Stimulated activated naive CD8-positive, alpha-beta T cell treated with anti-CD3 and anti-CD28 coated beads, Interleukin-15, amount 100 ng/mL, for 72 hours (primary cell): ENCODE data around the gene YPEL1.
"Not testable (repeated sequence)": the region's sequence is repeated elsewhere in the genome, so short reads cannot be mapped to it uniquely, and the experiment has no call there.

Experiments used
- ATAC-seq: fragments of 150-1000 bp; cut with Tn5 transposase; 2 replicates; pipeline ENCODE4 v1.10.0; 2021; ENCODE audit warnings: mild to moderate bottlenecking, moderate library complexity
- DNase-seq, 2 donors: peaks; one replicate each; pipeline ENCODE4 v3.0.0; 2021 to 2022
- H3K27ac Mint-ChIP-seq, 2 donors: one replicate each; pipeline ENCODE4 v1.8.0; 2022; ENCODE audit warnings: mild to moderate bottlenecking in 2 of 2, mixed read lengths in 2 of 2, moderate library complexity in 2 of 2
- H3K27me3 Mint-ChIP-seq: one replicate; pipeline ENCODE4 v1.8.0; 2022; ENCODE audit warnings: mixed read lengths
- H3K4me1 Mint-ChIP-seq: one replicate; pipeline ENCODE4 v1.8.0; 2022; ENCODE audit warnings: mild to moderate bottlenecking, mixed read lengths
- H3K4me3 Mint-ChIP-seq, 2 donors: one replicate each; pipeline ENCODE4 v1.8.0; 2022; ENCODE audit warnings: mild to moderate bottlenecking in 2 of 2, mixed read lengths in 2 of 2, moderate library complexity in 1 of 2
- H3K9me3 Mint-ChIP-seq, 2 donors: one replicate each; pipeline ENCODE4 v1.8.0; 2022; ENCODE audit warnings: mixed read lengths in 2 of 2

The YPEL1 gene

DNA sequence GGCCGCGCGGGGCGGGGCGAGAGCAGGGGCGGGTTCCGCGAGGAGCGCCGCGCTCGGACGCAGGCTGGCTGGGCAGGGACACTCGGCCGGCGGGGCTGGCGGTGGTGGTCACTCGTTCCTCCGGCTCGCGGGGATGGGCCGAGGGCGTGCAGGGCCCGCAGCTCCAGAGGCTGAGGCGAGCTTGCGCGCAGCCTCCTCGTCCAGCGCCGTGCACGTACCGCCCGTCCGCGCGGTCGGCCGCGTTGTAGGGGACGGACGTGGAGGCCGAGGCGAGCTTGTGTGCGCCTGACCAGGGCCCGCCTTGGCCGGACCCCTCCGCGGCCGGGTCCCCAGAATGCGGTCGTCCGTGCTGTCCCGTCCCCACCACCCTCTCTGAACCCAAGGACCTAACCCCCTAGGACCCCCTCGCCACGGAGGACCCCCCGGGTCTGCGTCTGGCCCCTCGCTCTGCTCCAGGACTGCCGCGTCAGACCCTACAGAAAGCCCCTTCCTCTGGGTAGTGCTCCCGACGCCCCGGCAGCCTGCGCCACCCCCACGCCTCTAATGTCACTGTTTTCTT lies 569 bp upstream of the YPEL1 start:
- ATAC-seq (peak; percentile 26), DNase-seq (no peak)
- Mint-ChIP-seq H3K9me3 (no peaks in the 10 kb centered on the region), H3K27me3 (peaks cover 27% of the 10 kb centered on the region), H3K4me1 (peaks cover 27% of the 10 kb centered on the region), H3K4me3 (peak overlapping the region; percentile 52 to 55), H3K27ac (no peak overlapping the region)

DNA sequence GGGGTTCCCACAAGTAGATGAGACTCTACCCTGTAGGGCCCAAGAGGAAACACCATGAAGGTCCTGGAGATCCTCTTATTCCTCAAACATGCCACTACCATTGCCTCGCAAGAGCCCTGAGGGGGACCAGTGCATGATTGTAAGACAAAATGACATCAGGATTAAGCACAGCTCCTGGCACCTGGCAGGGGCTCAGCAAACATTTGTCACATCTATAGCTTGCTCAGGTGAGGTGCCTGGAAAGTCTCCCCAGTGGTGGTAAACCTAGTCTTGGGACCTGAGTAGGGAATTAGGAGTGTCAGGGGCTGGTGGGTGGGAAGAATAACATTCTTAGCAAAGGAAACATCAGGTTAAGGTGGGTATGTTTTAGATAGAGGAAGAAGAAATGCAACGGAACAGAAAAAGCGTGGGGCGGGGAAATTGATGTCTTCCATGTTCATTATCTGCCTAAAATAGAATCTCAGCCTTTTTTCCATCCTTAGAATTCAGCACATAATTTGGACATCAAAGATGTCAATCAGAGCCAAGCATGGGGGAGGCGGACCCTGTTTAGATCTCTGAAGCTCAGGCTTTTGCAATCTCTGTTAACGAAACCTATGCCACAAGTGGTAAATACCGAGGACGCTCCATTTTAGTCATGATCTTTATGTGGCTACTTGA lies 924 bp downstream of the YPEL1 start:
- DNase-seq (peak; percentile 17 to 22), ATAC-seq (no peak)
- H3K27me3 Mint-ChIP-seq = peaks cover 26% of the 10 kb centered on the region
- H3K9me3 Mint-ChIP-seq = no peaks in the 10 kb centered on the region
- H3K4me3 Mint-ChIP-seq = peak overlapping the region; percentile 89 to 90
- peaks cover 27% of the 10 kb centered on the region for H3K4me1 Mint-ChIP-seq
- peak overlapping the region; percentile 89 to 91 for H3K27ac Mint-ChIP-seq

DNA sequence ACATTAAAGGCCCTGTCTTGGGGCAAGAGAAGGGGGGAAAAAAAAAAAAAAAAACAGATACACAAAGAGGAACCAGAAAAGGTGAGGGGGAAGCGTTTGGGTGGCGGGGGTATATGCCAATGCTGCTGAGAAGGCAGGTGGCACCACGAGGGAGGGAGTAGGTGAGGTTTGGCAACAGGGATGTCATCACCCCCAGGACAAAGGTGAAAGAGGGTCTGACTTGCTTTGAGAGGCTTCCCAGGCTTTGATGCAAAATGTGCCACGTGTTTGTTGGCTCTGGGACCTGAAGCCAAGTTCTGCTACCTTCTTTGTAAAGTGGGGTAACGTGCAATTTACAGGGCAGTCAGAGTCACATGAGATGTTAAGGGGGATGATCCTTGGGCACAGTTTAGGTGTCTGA lies 4.1 kb downstream of the YPEL1 start:
- peaks cover 27% of the 10 kb centered on the region for H3K27me3 Mint-ChIP-seq
- H3K27ac Mint-ChIP-seq = peak overlapping the region in 1 of 2 donors; percentile 81
- H3K4me1 Mint-ChIP-seq = peaks cover 29% of the 10 kb centered on the region
- ATAC-seq (no peak), DNase-seq (no peak)
- H3K9me3 Mint-ChIP-seq = no peaks in the 10 kb centered on the region
- H3K4me3 Mint-ChIP-seq = no peak overlapping the region

DNA sequence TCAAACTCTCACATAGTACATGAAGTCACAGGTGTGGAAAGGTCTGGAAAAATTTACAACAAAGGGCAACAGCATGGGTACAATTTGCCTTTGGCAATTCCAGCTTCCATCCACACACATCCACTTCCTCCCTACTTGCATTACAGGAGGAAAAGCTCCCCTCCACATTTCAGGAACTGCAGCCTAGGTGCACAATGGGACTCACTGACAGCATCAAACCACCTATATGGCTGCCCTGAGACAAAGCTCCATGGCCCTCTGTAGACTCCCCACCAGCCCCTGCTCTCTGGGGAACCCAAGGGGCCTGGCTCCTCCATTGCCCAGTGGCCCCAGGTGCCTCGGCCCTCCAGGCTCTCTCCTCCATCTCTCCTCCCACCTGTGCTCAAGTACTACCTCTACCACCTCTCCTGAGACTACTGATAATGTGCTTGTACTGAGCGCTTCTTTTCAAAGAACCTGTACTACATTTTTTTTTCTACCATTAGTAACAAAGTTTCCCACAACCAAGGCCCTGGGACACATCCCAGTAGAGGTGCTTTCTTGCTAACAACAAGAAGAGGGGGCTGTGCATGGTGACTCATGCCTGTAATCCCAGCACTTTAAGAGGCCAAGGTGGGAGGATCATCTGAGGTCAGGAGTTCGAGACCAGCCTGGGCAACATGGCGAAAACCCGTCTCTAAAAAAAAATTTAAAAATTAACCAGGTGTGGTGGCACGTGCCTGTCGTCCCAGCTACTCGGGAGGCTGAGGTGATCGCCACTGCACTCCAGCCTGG lies 4.9 kb downstream of the YPEL1 start:
- DNase-seq = no peak
- H3K4me3 Mint-ChIP-seq = no peak overlapping the region
- ATAC-seq = no peak
- peaks cover 30% of the 10 kb centered on the region for H3K27me3 Mint-ChIP-seq
- H3K4me1 Mint-ChIP-seq = peaks cover 31% of the 10 kb centered on the region
- no peaks in the 10 kb centered on the region for H3K9me3 Mint-ChIP-seq
- H3K27ac Mint-ChIP-seq = no peak overlapping the region

DNA sequence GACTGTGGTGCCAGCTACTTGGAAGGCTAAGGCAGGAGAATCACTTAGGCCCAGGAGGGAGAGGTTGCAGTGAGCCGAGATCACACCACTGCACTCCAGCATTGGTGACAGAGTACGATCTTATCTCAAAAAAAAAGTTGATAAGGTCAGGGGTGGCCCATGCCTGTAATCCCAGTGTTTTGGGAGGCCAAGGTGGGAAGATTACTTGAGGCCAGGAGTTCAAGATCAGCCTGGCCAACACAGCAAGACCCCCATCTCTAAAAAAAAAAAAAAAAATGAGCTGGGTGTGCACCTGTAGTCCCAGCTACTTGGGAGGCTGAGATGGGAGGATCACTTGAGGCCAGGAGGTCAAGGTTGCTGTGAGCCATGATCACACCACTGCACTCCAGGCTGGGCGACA lies 6.4 kb downstream of the YPEL1 start:
- not testable (repeated sequence) for ATAC-seq, DNase-seq, H3K27ac Mint-ChIP-seq

DNA sequence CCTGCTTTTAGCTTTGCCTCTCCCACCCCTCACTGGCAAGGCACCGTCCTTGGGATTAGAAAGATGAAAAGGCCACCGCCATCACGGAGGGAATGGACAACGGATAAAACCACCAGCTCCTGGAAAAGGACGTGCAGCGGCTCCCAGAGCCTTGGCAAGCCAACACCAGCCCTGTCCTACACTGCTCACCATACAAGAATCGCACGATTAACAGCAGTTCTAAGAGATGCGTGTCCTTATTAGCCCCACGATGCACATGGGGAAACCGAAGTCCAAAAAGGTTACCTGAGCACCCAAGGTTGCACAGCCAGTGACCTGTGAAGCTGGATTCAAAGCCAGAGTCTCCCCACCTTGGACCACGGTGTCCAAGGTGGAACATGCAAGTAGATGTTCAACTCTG lies 7.3 kb downstream of the YPEL1 start:
- Mint-ChIP-seq H3K9me3 (no peaks in the 10 kb centered on the region), H3K4me3 (no peak overlapping the region), H3K27me3 (peaks cover 19% of the 10 kb centered on the region), H3K27ac (no peak overlapping the region), H3K4me1 (peaks cover 10% of the 10 kb centered on the region)
- ATAC-seq (no peak), DNase-seq (no peak)

More for the DNA sequence above, 6.4 kb downstream of the YPEL1 start:
- H3K4me3 Mint-ChIP-seq, H3K9me3 Mint-ChIP-seq: not testable (repeated sequence)
- Mint-ChIP-seq H3K27me3 (peaks cover 28% of the 10 kb centered on the region), H3K4me1 (peaks cover 19% of the 10 kb centered on the region)

DNA sequence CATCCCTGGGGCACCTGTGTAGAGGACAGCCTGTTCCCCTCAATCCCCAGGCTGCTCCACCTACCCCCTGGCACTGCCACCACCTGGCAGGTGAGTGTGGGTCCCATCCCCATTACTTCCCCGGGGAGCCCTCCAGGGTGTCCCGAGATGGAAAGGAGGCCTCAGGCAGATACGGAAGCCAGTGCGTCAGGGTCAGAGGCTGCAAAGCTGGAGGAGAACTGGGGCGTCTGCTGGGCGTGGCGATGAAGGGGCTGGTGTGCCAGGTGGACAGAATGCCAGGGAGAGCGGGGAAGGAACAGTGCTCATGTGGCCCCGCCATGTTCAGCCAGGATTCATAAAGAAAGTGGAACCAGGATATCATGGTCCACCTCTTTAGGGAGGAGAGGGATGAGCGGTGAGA lies 7.8 kb downstream of the YPEL1 start:
- no peaks in the 10 kb centered on the region for H3K9me3 Mint-ChIP-seq
- DNase-seq = no peak
- no peak overlapping the region for H3K4me3 Mint-ChIP-seq
- H3K27me3 Mint-ChIP-seq = peaks cover 16% of the 10 kb centered on the region
- H3K27ac Mint-ChIP-seq = no peak overlapping the region
- H3K4me1 Mint-ChIP-seq = peaks cover 10% of the 10 kb centered on the region
- ATAC-seq = no peak

DNA sequence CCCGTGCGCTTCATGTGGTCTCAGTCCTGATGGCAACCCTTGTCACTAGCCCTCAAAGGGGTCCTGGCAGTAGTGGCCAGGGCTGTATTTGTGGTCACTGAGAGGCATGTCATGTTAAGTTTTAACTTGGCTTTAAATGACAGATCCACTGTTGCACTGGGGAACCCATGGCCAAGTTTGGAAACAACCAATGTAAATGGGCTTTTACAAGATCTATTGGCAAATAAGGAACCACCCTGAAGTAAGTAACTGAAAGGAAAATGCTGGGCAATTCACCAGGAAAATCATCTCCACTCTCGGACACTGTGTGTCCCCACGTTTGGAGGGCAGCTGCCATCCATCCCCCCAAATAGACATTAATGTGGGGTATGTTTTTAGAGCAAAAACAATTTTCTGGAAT lies 8.4 kb downstream of the YPEL1 start:
- H3K4me3 Mint-ChIP-seq = no peak overlapping the region
- H3K27me3 Mint-ChIP-seq = peaks cover 16% of the 10 kb centered on the region
- DNase-seq (no peak), ATAC-seq (no peak)
- H3K9me3 Mint-ChIP-seq = no peaks in the 10 kb centered on the region
- no peak overlapping the region for H3K27ac Mint-ChIP-seq
- H3K4me1 Mint-ChIP-seq = peaks cover 10% of the 10 kb centered on the region

DNA sequence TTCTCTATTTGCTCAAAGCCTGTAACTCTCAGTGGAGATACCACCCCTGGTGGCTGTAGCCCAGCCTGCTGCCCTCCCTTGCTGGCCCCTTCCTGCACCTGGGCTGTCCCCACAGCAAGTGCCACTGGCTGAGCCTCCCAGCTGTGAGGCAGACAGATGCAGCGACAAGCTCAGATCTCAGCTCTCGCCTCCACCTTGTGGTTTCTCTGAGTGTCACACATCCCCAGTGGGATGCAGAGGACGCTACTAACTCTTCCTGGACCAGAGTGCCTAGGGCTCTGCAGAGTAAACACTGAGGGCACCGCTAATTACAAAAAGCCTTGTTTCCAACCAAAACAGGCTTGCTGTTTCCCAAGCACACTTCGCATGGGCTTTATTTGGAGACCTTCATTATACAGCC lies 8.9 kb downstream of the YPEL1 start:
- peak; percentile 12 to 44 for DNase-seq
- peaks cover 16% of the 10 kb centered on the region for H3K27me3 Mint-ChIP-seq
- H3K4me1 Mint-ChIP-seq = peaks cover 10% of the 10 kb centered on the region

DNA sequence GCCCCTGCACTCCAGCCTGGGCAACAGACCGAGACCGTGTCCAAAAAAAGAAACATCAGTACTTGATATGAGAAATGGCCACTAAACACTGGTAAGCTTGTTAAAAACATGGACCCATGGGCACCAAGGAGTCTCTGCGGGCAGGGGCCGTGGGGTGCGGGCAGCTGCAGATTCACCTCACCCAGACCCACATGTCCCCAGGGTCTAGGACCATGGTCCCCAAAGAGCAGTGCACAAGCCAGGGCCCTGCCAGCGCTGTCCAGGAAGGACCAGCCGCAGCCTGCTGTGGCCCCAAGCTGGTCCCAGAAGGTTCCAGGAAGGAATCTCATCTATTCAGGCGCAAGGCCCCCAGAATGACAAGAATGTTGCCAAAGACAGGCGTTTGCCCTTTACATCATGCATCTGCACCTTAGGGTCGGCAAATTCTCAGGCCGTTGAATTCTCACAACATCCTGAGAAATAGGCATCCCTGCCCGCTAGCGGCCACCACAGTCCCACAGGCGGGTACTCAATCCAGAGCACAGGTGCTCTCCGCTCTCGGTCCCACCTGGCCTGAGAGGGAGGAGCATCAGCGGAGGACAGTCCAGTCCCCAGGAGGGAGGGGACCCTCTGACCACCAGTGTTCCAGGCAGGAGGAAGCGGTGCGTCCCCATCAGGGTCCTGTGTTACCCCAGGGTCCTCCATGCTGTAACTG lies 9.5 kb downstream of the YPEL1 start:
- no peak overlapping the region for H3K27ac Mint-ChIP-seq
- ATAC-seq (no peak), DNase-seq (no peak)
- H3K4me1 Mint-ChIP-seq = peaks cover 10% of the 10 kb centered on the region
- no peaks in the 10 kb centered on the region for H3K9me3 Mint-ChIP-seq
- peaks cover 16% of the 10 kb centered on the region for H3K27me3 Mint-ChIP-seq
- no peak overlapping the region for H3K4me3 Mint-ChIP-seq

More for the DNA sequence above, 8.9 kb downstream of the YPEL1 start:
- no peak overlapping the region for H3K4me3 Mint-ChIP-seq
- ATAC-seq = peak; percentile 87
- H3K27ac Mint-ChIP-seq = no peak overlapping the region
- H3K9me3 Mint-ChIP-seq = no peaks in the 10 kb centered on the region

DNA sequence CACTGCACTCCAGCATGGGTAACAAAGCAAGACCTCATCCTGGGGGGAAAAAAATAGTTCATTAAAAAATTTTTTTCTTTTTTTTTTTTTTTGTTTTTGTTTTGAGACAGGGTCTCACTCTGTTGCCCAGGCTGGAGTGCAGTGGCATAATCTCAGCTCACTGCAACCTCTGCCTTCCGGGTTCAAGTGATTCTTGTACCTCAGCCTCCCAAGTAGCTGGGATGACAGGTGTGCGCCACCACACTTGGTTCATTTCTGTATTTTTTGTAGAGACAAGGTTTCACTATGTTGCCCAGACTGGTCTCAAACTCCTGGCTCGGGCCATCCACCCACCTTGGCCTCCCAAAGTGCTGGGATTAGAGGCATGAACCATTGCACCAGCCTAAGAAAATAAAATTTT lies 11.1 kb downstream of the YPEL1 start:
- not testable (repeated sequence) for ATAC-seq, H3K27ac Mint-ChIP-seq, DNase-seq, H3K4me1 Mint-ChIP-seq, H3K4me3 Mint-ChIP-seq, H3K9me3 Mint-ChIP-seq
- peaks cover 16% of the 10 kb centered on the region for H3K27me3 Mint-ChIP-seq

DNA sequence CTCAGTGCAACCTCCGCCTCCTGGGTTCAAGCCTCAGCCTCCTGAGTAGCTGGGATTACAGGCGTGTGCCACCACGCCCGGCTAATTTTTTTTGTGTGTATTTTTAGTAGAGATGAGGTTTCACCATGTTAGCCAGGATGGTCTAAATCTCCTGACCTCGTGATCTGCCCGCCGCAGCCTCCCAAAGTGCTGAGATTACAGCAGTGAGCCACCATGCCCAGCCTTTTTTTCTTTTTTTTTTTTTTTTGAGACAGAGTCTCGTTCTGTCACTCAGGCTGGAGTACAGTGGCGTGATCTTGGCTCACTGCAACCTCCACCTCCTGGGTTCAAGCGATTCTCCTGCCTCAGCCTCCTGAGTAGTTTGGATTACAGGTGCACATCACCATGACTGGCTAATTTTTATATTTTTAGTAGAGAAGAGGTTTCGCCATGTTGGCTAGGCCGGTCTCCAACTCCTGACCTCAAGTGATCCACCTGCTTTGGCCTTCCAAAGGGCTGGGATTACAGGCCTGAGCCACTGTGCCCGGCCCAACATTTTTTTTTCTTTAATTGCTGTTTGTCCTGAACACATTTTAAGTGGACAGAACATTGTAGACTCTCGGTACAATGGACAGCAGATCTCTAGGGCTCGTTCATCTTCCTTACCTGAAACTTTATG lies 14.3 kb downstream of the YPEL1 start:
- H3K27ac Mint-ChIP-seq, ATAC-seq: not testable (repeated sequence)

DNA sequence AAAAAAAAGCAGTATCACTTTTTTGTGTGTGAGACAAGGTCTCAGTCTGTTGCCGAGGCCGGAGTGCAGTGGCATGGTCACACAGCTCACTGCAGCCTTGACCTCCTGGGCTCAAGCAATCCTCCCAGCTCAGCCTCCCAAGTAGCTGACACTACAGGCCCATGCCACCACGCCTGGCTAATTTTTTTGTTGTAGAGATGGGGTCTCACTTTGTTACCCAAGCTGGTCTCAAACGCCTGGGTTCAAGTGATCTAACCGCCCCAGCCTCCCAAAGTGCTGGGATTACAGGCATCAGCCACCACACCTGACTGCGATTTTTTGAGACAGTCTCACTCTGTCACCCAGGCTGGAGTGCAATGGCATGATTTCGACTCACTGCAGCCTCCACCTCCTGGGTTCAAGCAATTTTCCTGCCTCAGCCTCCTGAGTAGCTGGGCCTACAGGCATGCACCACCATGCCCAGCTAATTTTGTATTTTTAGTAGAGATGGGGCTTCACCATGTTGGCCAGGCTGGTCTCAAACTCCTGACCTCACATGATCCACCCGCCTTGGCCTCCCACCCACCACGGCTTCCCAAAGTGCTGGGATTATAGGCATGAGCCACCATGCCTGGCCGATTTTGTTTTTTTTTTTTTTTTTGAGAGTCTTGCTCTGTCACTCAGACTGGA lies 15.3 kb downstream of the YPEL1 start:
- H3K4me1 Mint-ChIP-seq, H3K27me3 Mint-ChIP-seq, ATAC-seq, H3K27ac Mint-ChIP-seq, H3K4me3 Mint-ChIP-seq, DNase-seq, H3K9me3 Mint-ChIP-seq: not testable (repeated sequence)

More for the DNA sequence above, 14.3 kb downstream of the YPEL1 start:
- not testable (repeated sequence) for H3K4me1 Mint-ChIP-seq, DNase-seq, H3K4me3 Mint-ChIP-seq, H3K9me3 Mint-ChIP-seq, H3K27me3 Mint-ChIP-seq

DNA sequence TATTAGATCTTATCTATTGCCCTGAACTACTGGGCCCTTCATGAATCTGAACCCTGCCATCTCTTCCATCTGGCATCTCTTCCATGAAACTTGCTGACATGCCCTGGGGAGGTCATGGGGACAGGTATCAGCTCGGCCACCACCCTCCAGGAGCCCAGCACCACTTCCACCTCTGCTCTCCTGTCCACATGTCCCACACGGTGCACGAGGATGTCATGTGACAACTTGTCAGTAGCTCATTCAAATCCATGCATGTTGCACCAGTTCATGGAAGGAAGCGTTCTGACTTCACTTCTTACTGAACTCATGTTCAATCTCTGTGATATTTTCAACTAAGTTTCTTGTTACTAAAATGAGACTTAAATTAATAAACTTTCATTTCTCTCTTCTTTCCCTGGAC lies 16.6 kb downstream of the YPEL1 start:
- Mint-ChIP-seq H3K4me1 (peaks cover 5% of the 10 kb centered on the region), H3K4me3 (no peak overlapping the region), H3K27me3 (no peaks in the 10 kb centered on the region), H3K27ac (no peak overlapping the region), H3K9me3 (no peaks in the 10 kb centered on the region)
- DNase-seq = no peak
- ATAC-seq = no peak

DNA sequence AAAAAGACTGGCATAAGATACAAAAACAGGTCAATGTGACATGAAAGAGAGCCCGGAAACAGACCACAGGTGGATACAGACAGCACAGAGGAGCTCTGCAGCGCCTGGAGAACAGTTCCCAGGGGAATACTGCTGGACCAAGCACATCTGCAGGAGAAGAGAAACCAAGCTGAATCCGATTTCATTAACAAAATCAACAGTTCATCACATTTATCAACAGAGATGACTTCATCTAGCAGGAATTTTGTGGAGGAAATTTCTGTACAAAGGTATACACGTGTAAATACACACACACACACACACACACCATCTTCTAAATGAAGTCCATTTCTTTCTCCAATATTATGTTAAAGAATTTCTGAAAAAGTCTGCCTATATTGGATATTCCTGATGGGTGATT lies 17.1 kb downstream of the YPEL1 start:
- Mint-ChIP-seq H3K4me3 (no peak overlapping the region), H3K9me3 (no peaks in the 10 kb centered on the region), H3K4me1 (peaks cover 8% of the 10 kb centered on the region), H3K27ac (no peak overlapping the region), H3K27me3 (no peaks in the 10 kb centered on the region)
- ATAC-seq = no peak
- DNase-seq = no peak
